ENCODE results near the gene WNT7A.

WNT7A gene

DNA sequence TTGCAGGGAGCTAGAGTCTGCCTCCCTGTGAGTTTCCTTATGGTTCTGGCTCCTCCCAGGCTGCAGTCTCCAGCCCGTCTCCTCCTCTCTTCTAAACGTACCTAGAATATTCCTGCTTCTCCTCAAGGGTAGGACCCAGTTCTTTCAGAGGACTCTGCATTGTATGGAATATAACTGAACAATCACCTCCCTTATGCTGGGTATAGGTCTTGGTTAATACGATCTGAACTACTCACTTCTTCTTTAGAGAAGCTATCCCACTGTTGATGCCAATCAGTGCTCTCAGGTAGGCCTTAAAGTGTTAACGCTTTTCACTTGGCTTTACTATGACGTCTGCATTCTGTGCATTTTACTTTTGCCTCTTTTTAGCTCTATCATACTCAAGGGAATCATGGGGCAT, 98.5 kb downstream of the WNT7A start:
- no peaks in the 10 kb centered on the region for H3K9me3 ChIP-seq (ENCODE audit: control insufficient read depth, low read length)
- H3K18ac ChIP-seq (ENCODE audit: low read depth in 1 of 2, low read length in 2 of 2) = no peak overlapping the region
- H3K14ac ChIP-seq (ENCODE audit: low read length in 2 of 2) = no peak overlapping the region
- no peak overlapping the region for H4K8ac ChIP-seq (ENCODE audit: low read length)
- DNase-seq = no peak
- H3K27ac ChIP-seq (ENCODE audit: low read length, poor library complexity, severe bottlenecking) = no peak overlapping the region
- H2BK120ac ChIP-seq (ENCODE audit: low read depth, low read length) = no peak overlapping the region
- H3K4ac ChIP-seq (ENCODE audit: low read depth in 1 of 2, low read length in 2 of 2) = no peak overlapping the region
- H2BK12ac ChIP-seq (ENCODE audit: low read length in 2 of 2) = no peak overlapping the region
- H3K27me3 ChIP-seq (ENCODE audit: control insufficient read depth in 1 of 2, insufficient read depth in 1 of 2, low read length in 2 of 2) = peaks cover 0 to 50% of the 10 kb centered on the region in 2 experiments
- no peaks in the 10 kb centered on the region for H3K36me3 ChIP-seq (ENCODE audit: control insufficient read depth in 1 of 2, insufficient read depth in 2 of 2, low read depth in 1 of 2, low read length in 2 of 2)
- H3K9ac ChIP-seq (ENCODE audit: low read length) = no peak overlapping the region
- no peak overlapping the region for H3K4me2 ChIP-seq (ENCODE audit: low read length, poor library complexity, severe bottlenecking)
- H2AK5ac ChIP-seq (ENCODE audit: low read length, severe bottlenecking) = no peak overlapping the region
- H2BK5ac ChIP-seq (ENCODE audit: low read depth, low read length, poor library complexity, severe bottlenecking) = no peak overlapping the region
- no peaks in the 10 kb centered on the region for H3K4me1 ChIP-seq (ENCODE audit: control insufficient read depth, insufficient read depth, low read depth, low read length)
- H2AFZ ChIP-seq (ENCODE audit: low read depth, low read length) = no peak overlapping the region
- no peak overlapping the region for H4K91ac ChIP-seq (ENCODE audit: low read length)
- WGBS = 64% methylated on average over 4 of the region's 5 CpGs
- no peaks in the 10 kb centered on the region for H3K79me1 ChIP-seq (replicated peaks; ENCODE audit: low read length, poor library complexity, severe bottlenecking)
- no peak overlapping the region for H2BK15ac ChIP-seq (ENCODE audit: low read depth, poor library complexity, severe bottlenecking)
- no peak overlapping the region for H3K4me3 ChIP-seq (ENCODE audit: insufficient read depth in 1 of 2, low read depth in 1 of 2, low read length in 2 of 2)
- no peak overlapping the region for H3K23ac ChIP-seq (ENCODE audit: low read length in 2 of 2)

DNA sequence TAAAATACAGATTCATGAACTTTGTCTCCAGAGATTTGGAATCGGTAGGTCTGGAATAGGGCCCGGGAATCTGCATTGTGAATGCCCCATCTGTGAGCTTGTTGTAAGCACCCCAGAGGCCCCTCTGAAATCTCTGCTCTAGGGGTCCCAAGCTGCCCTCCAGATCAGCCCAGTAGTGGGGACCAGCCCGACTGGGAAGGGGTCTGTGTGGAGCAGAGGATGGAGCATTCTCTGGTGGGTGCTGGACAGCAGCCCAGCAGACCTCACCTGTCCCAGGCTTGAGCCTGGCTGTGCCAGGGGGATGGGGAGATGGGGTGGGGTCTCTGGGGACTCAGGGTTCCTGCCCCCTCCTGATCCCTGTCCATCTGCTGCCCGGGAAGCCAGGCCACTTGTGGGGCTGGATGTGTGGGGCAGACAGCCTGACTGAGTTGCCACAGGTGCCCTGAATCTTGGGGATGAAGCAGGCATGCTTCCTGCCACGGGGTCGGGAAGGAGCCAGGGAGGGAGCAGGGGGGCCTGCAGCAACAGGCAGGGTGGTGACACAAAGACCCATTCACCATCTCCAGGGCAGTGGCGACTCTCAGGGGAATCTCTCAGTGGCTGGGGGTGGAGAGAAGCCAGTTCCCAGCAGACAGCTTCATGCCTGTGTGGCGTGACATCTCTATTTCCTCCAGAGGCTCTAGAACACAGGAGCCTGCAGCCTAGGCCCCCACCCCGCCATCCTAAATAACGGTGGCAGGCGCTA, 99.3 kb downstream of the WNT7A start:
- Histone ChIP-seq H3K79me1 (replicated peaks; ENCODE audit: low read length, poor library complexity, severe bottlenecking) (no peaks in the 10 kb centered on the region), H2BK12ac (ENCODE audit: low read length in 2 of 2) (no peak overlapping the region), H3K18ac (ENCODE audit: low read depth in 1 of 2, low read length in 2 of 2) (no peak overlapping the region), H3K4me2 (ENCODE audit: low read length, poor library complexity, severe bottlenecking) (no peak overlapping the region), H2BK5ac (ENCODE audit: low read depth, low read length, poor library complexity, severe bottlenecking) (no peak overlapping the region), H2BK15ac (ENCODE audit: low read depth, poor library complexity, severe bottlenecking) (no peak overlapping the region), H3K9me3 (ENCODE audit: control insufficient read depth, low read length) (no peaks in the 10 kb centered on the region), H3K27ac (ENCODE audit: low read length, poor library complexity, severe bottlenecking) (no peak overlapping the region), H3K36me3 (ENCODE audit: control insufficient read depth in 1 of 2, insufficient read depth in 2 of 2, low read depth in 1 of 2, low read length in 2 of 2) (no peaks in the 10 kb centered on the region), H4K8ac (ENCODE audit: low read length) (no peak overlapping the region), H2AFZ (ENCODE audit: low read depth, low read length) (no peak overlapping the region), H3K4me1 (ENCODE audit: control insufficient read depth, insufficient read depth, low read depth, low read length) (no peaks in the 10 kb centered on the region), H2AK5ac (ENCODE audit: low read length, severe bottlenecking) (no peak overlapping the region), H3K14ac (ENCODE audit: low read length in 2 of 2) (no peak overlapping the region), H4K91ac (ENCODE audit: low read length) (no peak overlapping the region), H3K27me3 (ENCODE audit: control insufficient read depth in 1 of 2, insufficient read depth in 1 of 2, low read length in 2 of 2) (peaks cover 0 to 55% of the 10 kb centered on the region in 2 experiments), H3K23ac (ENCODE audit: low read length in 2 of 2) (no peak overlapping the region), H3K9ac (ENCODE audit: low read length) (no peak overlapping the region), H3K4ac (ENCODE audit: low read depth in 1 of 2, low read length in 2 of 2) (no peak overlapping the region), H2BK120ac (ENCODE audit: low read depth, low read length) (no peak overlapping the region), H3K4me3 (ENCODE audit: insufficient read depth in 1 of 2, low read depth in 1 of 2, low read length in 2 of 2) (no peak overlapping the region)
- WGBS = 55% methylated on average over 9 of the region's 11 CpGs
- no peak for DNase-seq

DNA sequence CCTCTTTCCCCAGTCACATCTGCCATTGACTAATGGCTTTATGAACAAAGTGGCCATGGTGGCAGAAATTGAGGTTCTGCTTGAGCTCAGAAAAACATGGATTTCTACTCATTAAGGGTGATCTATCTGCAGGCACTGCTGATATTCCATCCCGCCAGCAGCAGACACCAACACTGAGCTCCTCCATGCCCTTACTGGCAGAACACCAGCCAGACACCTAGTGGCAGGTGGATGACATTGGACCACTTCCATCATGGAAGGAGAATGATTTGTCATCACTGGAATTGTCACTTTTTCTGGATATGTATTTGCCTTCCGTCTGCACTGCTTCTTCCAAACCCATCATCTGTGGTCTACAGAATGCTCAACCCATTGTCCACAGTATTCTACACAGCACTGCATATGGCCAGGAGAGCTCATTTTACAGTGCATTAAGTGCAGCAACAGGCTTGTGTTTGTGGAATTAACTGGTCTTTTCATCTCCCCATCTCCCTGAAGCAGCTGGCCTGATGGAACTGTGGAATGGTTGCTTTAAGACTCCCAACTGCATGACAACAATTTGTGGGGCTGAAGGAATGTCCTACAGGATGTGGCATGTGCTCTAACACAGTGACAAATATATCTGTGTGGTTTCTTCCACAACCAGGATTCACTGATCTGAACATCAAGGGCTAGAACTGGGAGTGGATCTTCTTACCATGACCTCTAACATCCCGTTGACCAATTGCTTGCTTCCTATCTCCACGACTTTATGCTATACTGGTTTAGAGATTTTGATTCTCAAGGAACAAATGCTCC, 103.4 kb downstream of the WNT7A start:
- no peak overlapping the region for H3K9ac ChIP-seq (ENCODE audit: low read length)

More for the DNA sequence above, 103.4 kb downstream of the WNT7A start:
- Histone ChIP-seq H3K27ac (ENCODE audit: low read length, poor library complexity, severe bottlenecking) (no peak overlapping the region), H2BK15ac (ENCODE audit: low read depth, poor library complexity, severe bottlenecking) (no peak overlapping the region), H3K9me3 (ENCODE audit: control insufficient read depth, low read length) (no peaks in the 10 kb centered on the region), H3K27me3 (ENCODE audit: control insufficient read depth in 1 of 2, insufficient read depth in 1 of 2, low read length in 2 of 2) (peaks cover 0 to 23% of the 10 kb centered on the region in 2 experiments), H2BK120ac (ENCODE audit: low read depth, low read length) (no peak overlapping the region), H2BK5ac (ENCODE audit: low read depth, low read length, poor library complexity, severe bottlenecking) (no peak overlapping the region), H3K23ac (ENCODE audit: low read length in 2 of 2) (no peak overlapping the region), H2BK12ac (ENCODE audit: low read length in 2 of 2) (no peak overlapping the region), H3K4me1 (ENCODE audit: control insufficient read depth, insufficient read depth, low read depth, low read length) (no peaks in the 10 kb centered on the region), H3K14ac (ENCODE audit: low read length in 2 of 2) (no peak overlapping the region), H2AK5ac (ENCODE audit: low read length, severe bottlenecking) (no peak overlapping the region), H4K91ac (ENCODE audit: low read length) (no peak overlapping the region), H2AFZ (ENCODE audit: low read depth, low read length) (no peak overlapping the region), H3K4me3 (ENCODE audit: insufficient read depth in 1 of 2, low read depth in 1 of 2, low read length in 2 of 2) (no peak overlapping the region), H3K18ac (ENCODE audit: low read depth in 1 of 2, low read length in 2 of 2) (no peak overlapping the region), H3K4me2 (ENCODE audit: low read length, poor library complexity, severe bottlenecking) (no peak overlapping the region), H3K4ac (ENCODE audit: low read depth in 1 of 2, low read length in 2 of 2) (no peak overlapping the region), H3K79me1 (replicated peaks; ENCODE audit: low read length, poor library complexity, severe bottlenecking) (no peaks in the 10 kb centered on the region), H4K8ac (ENCODE audit: low read length) (no peak overlapping the region), H3K36me3 (ENCODE audit: control insufficient read depth in 1 of 2, insufficient read depth in 2 of 2, low read depth in 1 of 2, low read length in 2 of 2) (no peaks in the 10 kb centered on the region)
- WGBS = 79% methylated on average over 4 of the region's 4 CpGs
- DNase-seq = no peak
